Islet of Langerhans (tissue), 1 donor: ENCODE measurements around the gene MYO5B.

Experiments
- FAIRE-seq: peaks from one replicate; lab custom pipeline; 2011; peaks lifted over from hg19 to GRCh38; lab: Jason Lieb, UNC

MYO5B gene

GRCh38 chr18:49878567-49879270, 316.2 kb downstream of the MYO5B start:
- no peak for FAIRE-seq

GRCh38 chr18:49878015-49878414, 316.9 kb downstream of the MYO5B start:
- FAIRE-seq = no peak

DNA sequence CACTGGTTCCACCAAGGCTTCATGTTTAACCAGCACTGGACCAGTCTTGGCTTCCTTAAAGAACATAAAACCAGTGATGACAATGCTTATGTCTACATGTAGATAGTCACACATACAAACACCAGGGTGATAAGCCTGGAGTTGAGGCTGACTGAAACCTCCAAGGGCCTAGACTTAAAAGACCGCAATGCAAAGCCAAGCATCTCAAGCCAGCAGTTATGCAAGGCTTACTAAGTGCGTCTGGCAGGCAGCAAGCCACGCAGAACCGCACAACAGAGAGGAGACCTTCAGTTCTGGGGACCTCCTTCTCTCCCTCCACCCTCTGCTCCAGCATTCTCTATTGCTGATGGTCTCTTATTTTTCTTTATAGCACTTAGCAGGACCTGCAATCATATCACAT, 318.4 kb downstream of the MYO5B start:
- no peak for FAIRE-seq

- FAIRE-seq = no peak
These were observed 319.2 kb downstream of the MYO5B start for GRCh38 chr18:49875783-49876182.

DNA sequence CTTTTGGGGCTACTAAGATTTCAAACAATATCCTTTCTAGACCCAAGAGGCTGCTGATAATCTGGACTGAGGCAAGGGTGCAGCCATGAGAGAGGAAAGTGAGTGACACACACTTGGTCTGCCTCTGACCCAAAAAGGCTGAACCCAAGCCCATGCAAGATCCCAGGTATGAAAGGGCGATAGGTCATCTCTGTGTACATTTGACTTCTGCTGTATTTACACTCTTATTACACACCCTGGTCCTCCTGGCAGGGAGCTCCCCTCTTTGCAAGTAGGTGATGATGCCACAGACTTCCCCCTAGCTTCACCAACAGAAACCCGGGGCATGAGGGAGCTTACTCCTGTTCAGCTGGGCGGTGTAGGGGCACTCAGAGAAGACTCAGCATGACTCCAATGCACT, 319.8 kb downstream of the MYO5B start:
- no peak for FAIRE-seq

GRCh38 chr18:49874238-49874637, 320.7 kb downstream of the MYO5B start:
- no peak for FAIRE-seq

- no peak for FAIRE-seq
These were observed 325.6 kb downstream of the MYO5B start for GRCh38 chr18:49869354-49869753.

- no peak for FAIRE-seq
These were observed 328.3 kb downstream of the MYO5B start for GRCh38 chr18:49866680-49867079.

- no peak for FAIRE-seq
These were observed 329.5 kb downstream of the MYO5B start for GRCh38 chr18:49865401-49865800.

DNA sequence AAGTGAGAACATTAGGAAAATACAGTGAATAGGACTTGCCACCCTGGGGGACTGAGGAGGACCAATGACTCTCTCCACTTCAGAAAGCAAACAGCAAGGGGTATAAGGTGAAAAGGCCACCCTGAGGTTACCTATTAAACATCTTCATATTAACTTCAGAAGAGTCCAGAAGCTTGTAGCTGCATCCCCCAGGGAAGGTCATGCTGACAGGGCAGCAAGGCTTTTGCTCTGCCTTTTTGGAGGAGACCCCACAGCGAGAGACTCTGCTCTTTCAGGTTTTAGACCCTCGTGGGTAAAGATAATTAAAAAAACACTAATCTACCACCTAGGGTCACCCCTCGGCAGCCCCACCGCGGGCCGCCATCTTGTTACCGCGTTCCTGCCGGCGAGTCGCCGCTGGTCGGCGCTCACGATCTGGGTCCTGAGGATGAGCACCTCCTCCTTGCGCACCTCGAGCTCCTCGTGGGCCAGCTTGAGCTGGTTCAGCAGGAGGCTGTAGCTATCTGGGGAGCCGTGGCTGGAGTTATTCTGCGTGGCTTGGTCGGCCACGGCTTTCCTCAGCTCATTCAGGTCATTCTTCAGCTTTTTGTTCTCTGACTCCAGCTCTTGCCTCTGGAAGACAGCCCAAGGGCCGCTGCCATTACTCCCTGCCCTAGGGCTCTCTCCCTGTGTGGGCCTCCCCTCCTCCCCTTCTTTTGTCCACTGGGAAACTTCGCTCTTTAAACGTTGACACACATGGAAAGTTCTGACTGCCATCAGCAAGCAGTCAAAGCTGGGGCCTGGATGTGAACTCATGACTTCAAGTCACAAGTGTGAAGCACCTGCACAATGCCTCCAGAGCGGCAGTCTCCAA, 331.0 kb downstream of the MYO5B start:
- FAIRE-seq = no peak

- no peak for FAIRE-seq
These were observed 332.1 kb downstream of the MYO5B start for GRCh38 chr18:49862656-49863385.

DNA sequence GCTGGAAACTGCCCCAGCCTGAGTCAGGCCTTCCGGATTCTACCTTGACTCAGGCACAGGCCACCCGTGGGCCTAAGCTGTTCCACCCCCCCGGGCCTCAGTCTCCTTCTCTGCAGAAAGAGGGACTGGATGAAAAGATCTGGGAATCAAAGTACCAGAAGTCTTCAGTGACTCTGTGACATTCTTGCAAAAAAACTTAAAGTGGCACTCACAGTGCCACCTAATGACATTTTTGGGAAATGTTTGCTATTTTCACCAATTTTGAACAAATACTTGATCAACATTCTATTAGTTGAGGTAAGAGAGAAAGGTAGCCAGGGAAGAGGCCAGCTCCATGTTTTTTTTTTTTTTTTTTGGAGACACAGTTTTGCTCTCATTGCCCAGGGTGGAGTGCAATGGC, 333.3 kb downstream of the MYO5B start:
- FAIRE-seq = no peak

DNA sequence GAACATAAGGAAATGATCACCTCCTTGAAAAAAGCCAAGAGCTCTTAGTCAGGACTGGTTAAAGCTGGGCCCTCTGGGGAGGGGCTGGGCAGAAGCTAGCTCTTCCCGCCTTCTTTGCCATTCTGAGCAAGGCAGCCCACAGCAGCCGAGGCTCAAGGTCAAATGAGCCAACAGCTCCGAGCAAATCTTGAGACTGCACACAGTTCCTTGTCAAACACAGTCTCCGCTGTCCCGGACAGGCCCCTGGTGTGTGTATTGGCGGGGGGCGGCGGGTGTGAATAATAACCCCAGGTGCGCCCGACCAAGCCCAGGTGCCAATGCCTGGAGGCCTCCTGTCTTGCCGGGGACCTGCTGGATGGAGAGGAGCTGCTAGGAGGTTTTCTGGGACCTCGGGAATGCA, 335.2 kb downstream of the MYO5B start:
- no peak for FAIRE-seq

DNA sequence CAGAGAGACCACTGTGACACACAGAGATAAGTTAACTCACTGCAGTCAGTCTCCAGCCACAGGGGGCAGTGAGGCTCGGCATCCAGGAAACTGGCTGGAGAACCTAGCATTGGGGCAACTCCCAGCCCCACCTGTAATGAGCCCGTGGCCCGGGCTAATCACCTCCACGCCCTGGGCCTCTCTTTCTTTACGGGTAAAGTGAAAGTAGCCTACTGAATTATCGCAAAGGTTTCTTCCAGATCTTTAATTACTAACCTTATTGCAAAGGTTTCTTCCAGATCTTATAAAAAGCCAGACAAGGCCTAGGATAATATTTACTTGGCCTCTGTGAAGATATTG, 336.0 kb downstream of the MYO5B start:
- FAIRE-seq = no peak

DNA sequence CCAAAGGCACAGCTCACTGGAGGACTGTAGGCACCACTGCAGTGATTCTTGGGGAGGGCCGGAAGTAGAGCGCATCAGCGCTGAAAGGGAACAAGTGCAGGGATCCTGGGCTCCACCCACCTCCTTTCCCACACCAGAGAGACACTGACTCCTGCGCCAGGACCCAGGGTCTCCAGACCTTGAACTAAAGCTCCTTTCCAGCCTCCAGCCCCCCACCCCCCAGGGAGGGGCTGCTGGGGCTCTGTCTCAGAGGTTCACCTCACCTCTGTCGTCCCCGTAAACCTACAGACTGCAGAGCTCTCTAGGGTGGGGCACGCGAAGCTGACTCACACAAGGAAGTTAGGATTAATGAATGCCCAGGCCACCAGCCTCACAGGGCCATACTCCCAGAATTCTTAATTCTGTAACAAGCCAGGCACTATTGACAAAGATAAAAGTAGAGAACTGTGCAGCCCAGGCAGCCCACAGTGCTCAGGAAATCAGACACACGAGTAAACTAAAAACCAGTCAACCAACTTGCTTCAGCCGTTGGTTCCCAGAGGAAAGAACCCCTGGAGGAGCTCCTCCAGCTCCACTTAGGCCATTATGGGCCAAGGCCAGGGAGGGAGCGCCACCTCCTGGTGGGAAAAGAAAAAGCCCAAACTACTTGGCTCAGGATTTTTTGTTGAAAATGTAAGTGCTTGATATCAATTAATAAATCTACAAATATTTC, 336.5 kb downstream of the MYO5B start:
- FAIRE-seq = no peak

GRCh38 chr18:49857708-49858107, 337.2 kb downstream of the MYO5B start:
- FAIRE-seq = no peak

DNA sequence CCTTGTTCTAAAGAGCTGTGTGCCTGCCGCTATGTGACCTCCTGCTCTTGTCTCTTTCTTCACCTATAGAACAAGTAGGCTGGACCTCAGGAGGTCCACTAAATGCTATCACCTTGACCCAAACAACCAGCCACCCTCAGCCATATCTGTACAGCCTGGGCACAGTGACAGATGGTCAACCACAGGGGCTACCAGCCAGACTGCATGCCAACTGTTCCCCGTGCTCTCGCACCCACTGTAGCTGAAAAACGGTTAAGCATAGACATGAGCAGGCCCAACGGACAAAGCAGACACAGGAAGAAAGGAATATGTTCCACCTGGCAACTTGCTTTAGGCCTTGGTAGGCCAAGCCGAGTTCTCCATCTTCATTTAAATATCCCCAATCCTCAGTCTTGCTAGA, 338.5 kb downstream of the MYO5B start:
- no peak for FAIRE-seq

- FAIRE-seq = no peak
These were observed 339.1 kb downstream of the MYO5B start for GRCh38 chr18:49855711-49856415.

- FAIRE-seq = no peak
These were observed 340.3 kb downstream of the MYO5B start for GRCh38 chr18:49854681-49855080.

- FAIRE-seq = no peak
These were observed 341.5 kb downstream of the MYO5B start for GRCh38 chr18:49853436-49853835.

GRCh38 chr18:49853011-49853410, 341.9 kb downstream of the MYO5B start:
- no peak for FAIRE-seq

- no peak for FAIRE-seq
These were observed 343.3 kb downstream of the MYO5B start for GRCh38 chr18:49851624-49852023.
